Dedifferentiated amniotic fluid mesenchymal stem cell (primary cell): Measurements from ENCODE around the gene AGBL2.

Experiments used
- DNase-seq: peaks from one replicate; pipeline ENCODE4 v3.0.0-alpha.2; 2016; ENCODE audit errors: extremely low spot score

The AGBL2 gene

DNA sequence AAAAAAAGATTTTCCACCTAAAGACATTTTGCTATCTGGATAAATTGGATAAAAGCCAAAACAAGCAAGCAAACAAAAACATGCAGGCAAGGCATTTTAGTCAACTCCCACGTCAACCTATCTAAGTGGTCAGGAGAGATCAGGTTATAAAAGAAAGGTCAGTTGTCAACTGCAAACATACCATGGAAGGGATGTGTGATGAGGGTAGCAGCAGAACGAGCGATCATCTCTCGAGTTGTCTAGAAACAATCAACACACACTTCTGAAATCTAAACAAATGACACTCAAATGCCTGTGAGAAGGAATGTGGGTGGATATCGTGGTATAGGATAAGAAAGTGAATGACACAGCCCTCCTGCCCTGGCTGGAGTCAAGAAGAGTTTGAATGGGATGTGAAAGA lies 83.7 kb downstream of the AGBL2 start:
- no peak for DNase-seq

DNA sequence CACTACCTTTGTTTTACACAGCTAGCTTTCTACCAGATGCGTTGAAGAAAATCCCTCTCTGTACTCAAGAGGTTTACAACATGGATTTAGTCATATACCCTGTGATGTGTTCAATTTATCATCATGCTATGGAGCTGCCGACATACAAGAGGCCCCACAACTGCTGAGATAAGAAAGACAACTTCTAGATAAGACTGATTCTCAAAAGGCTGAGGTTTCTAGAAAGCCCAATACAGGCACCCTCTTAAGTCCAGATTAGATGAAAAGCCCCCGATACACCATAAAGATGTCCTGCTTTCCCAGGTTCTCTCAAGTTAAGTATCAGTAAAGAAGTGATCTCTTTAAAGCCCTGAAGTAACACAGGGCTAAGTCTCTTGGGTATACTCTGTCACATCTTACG lies 87.1 kb downstream of the AGBL2 start:
- DNase-seq = no peak

DNA sequence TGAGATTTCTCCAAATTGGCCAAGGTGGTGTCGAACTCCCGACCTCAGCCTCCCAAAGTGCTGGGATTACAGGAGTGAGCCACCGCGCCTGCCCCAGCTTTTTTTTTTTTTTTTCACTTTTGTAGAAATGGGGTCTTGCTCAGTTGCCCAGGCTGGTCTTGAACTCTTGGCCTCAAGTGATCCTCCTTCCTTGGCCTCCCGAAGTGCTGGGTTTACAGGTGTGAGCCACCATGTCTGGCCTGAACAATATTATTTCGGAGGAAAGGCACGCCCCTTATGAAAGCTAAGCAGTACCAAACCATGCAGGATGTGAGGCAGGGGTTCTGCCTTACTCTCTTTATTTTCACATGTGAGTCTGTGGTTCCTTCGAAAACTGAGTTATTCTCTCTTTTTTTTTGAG lies 88.9 kb downstream of the AGBL2 start:
- DNase-seq = no peak

DNA sequence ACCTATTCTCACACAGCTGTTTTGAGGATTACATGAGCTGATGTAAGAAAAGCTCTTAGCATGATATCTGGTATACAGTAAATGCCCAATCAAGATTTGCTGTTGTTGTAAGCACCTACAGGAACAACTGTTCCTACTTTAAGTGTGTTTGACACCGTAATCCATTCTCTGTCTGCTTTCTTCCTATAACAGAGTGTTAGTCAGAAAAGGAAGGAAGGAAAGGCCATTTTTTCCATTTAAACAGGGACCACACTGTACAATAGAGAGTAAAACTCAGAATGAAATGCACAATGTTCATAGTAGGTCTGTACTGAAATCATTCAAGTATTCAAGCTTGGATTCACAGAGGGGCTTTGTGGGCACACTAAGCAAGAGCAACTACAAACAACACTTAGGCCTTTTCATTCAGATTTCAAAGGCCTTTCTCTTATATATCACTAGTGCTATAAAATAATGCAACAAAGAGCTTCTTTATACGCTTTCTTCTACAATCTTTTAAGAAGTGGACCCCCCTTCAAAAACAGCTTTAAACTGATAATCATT lies 94.3 kb downstream of the AGBL2 start:
- DNase-seq = no peak

DNA sequence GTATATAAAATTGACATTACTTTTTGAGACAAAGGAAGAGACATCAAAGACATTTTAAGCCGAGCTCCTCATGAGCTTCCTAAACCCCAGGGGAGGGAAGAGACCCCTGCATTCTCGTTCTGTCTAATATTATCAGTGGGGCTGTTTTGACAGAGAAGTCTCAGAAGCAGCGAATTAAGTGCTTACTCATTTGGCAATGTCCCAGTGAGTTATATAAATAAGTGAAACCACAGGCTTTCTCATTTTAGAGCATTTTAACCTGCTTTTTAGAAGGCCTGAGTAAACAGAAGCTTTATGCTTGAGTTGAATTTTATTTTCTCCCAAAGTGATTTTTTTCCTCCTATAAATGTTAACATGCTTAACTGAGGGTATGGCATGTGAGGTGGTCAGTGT lies 97.8 kb downstream of the AGBL2 start:
- DNase-seq = peak; percentile 69

DNA sequence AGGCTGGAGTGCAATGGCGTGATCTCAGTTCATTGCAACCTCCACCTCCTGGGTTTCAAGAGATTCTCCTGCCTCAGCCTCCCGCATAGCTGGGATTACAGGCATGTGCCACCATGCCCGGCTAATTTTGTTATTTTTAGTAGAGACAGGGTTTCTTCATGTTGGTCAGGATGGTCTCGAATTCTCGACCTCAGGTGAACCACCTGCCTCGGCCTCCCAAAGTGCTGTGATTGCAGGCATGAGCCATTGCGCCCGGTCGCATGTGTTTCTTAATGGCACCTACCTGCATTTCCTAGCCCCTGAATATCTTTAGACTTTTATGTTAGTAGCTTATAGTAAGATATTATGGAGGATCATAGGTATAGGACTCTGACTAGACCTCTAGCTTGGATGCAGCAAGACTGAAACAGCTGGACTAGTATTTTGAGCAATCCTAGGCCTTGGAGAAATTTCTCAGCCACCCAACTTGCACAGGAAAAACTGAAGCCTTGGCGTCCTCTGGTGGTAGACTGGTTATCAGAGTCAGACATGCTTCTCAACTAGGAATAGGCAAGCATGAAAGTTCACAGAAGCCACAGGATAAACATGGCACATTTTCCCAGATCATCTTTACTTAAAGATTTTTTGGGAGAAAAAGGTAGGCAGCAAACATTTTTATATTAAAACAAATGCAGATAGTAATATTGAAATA lies 98.3 kb downstream of the AGBL2 start:
- DNase-seq = peak; percentile 84

DNA sequence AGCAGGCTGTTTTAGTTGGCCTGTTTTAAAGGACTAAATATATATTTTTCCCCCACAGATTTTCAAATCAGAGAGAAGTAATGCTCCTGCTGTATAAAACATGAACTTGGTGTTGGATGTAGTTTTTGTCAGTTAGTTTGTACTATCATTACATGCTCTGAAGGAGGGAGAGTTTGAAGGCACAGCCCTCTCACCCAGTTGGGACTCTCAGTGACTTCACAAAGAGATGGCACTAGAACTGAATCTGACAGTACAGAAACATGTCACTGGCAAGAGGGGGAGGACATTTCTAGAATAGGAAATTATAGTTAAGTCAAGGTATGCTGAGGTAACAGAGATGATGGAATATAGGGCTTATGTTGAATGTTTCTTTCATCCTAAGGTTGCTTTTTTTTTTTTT lies 99.9 kb downstream of the AGBL2 start:
- no peak for DNase-seq

DNA sequence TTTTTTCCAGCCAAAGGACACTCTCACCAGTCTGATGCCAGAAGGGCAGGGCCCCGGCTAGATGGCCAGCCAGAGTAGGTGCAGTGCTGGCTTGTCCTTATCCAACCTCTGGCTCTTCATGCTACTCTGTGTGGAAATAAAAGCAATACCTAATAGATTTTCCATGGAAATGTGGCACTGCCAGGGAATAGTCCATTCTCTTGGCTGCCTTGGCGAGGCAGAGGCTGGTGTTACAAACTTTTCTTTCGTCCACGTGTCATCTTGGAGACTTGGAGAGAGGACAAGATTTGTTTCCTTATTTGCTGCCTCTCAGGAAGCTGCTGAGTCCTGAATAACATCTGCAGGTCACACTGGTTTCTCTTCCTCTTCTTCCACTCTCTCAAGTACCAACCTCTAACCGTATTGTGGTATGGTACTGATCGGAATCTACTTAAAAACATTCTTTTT lies 103.8 kb downstream of the AGBL2 start:
- no peak for DNase-seq

DNA sequence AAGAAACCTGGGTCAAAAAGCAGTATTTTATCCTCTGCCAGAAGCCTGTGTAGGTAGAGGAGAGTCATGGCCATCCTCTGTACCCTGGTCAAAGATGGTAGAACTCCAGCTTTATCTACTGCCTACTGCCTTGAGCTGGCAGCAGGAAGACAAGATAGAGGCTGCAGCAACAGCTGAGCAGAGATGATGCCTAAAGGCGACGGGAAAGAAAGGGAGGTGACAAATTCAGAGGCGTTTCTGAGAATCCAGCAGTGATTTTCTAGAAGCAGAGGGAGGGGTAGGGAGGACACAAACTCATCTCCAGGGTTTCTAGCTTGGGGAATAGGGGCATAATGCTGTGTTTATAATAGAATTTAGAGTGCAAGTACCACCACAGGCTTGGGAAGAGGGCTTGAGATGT lies 105.5 kb downstream of the AGBL2 start:
- DNase-seq = no peak
